Activated CD4-positive, alpha-beta T cell treated with anti-CD3 and anti-CD28 coated beads, Interleukin-2, Interleukin-6, amounts not matched to agents 100 ng/mL and 50 ng/mL, durations not matched to agents 16 hours and 8 hours (primary cell): ENCODE results near the gene ZFYVE21.

Experiments used
- DNase-seq: peaks from one replicate; pipeline ENCODE4 v3.0.0-alpha.2; 2020

Gene ZFYVE21

GRCh38 chr14:103726474-103726873 lies 10.9 kb downstream of the ZFYVE21 start:
- no peak for DNase-seq

- DNase-seq = no peak
Observed at GRCh38 chr14:103727313-103727980, 11.8 kb downstream of the ZFYVE21 start.

GRCh38 chr14:103728141-103728540 lies 12.5 kb downstream of the ZFYVE21 start:
- DNase-seq = no peak

- no peak for DNase-seq
Observed at GRCh38 chr14:103728721-103729120, 13.1 kb downstream of the ZFYVE21 start.

- no peak for DNase-seq
Observed at GRCh38 chr14:103729496-103730448, 14.2 kb downstream of the ZFYVE21 start.

GRCh38 chr14:103730490-103731035 lies 15.0 kb downstream of the ZFYVE21 start:
- no peak for DNase-seq

GRCh38 chr14:103731481-103731880 lies 15.9 kb downstream of the ZFYVE21 start:
- no peak for DNase-seq

GRCh38 chr14:103731916-103732867 lies 16.6 kb downstream of the ZFYVE21 start:
- DNase-seq = no peak

- DNase-seq = no peak
Observed at GRCh38 chr14:103732868-103733620, 17.4 kb downstream of the ZFYVE21 start.

GRCh38 chr14:103733651-103734050 lies 18.0 kb downstream of the ZFYVE21 start:
- DNase-seq = no peak

GRCh38 chr14:103734081-103734888 lies 18.7 kb downstream of the ZFYVE21 start:
- no peak for DNase-seq

GRCh38 chr14:103735022-103735421 lies 19.4 kb downstream of the ZFYVE21 start:
- no peak for DNase-seq

- DNase-seq = no peak
Observed at GRCh38 chr14:103735439-103735814, 19.8 kb downstream of the ZFYVE21 start.

GRCh38 chr14:103735815-103736545 lies 20.4 kb downstream of the ZFYVE21 start:
- no peak for DNase-seq

GRCh38 chr14:103736546-103737431 lies 21.2 kb downstream of the ZFYVE21 start:
- DNase-seq = no peak

- DNase-seq = no peak
Observed at GRCh38 chr14:103737432-103738045, 21.9 kb downstream of the ZFYVE21 start.

- DNase-seq = no peak
Observed at GRCh38 chr14:103738166-103738565, 22.6 kb downstream of the ZFYVE21 start.

GRCh38 chr14:103738701-103739451 lies 23.3 kb downstream of the ZFYVE21 start:
- no peak for DNase-seq
